ENCODE data around the gene SPDYA. TPM values are rescaled to one million over a fixed set of nuclear protein-coding genes. Genes with fewer than 3 reads are reported as not detected.

Gene SPDYA
- total RNA-seq: 1 to 10 TPM in 3 of 4 donors, under 1 TPM in 1; 0.78 to 3.1 (median 1.8) TPM

GRCh38 chr2:28810384-28811285 is at the start of gene SPDYA:
SPDYA (plus strand) TSS chr2:28810834; CDS start chr2:28816015, 5,181 bp downstream.
- Histone ChIP-seq H3K4me1 (peaks cover 0 to 14% of the 10 kb centered on the region in 2 donors), H3K27ac (no peak within 1 kb of the TSS), H3K9me3 (no peaks in the 10 kb centered on the region), H3K27me3 (no peaks in the 10 kb centered on the region), H3K4me3 (replicated peaks in 1 of 3) (peak within 1 kb of the TSS in 1 of 3 donors; percentile 28), H3K36me3 (no peaks in the 10 kb centered on the region)
- DNase-seq: peak; percentile 55 to 63
- TF ChIP-seq CTCF (IDR thresholded peaks at IDR 0.05): no peak
- TF ChIP-seq POLR2A (IDR thresholded peaks at IDR 0.05): no peak
- WGBS, 2 donors: 5 to 15% methylated on average over 16 to 27 of the region's 97 CpGs
- intact Hi-C loops (cut with DNase I): no loop called here

DNA sequence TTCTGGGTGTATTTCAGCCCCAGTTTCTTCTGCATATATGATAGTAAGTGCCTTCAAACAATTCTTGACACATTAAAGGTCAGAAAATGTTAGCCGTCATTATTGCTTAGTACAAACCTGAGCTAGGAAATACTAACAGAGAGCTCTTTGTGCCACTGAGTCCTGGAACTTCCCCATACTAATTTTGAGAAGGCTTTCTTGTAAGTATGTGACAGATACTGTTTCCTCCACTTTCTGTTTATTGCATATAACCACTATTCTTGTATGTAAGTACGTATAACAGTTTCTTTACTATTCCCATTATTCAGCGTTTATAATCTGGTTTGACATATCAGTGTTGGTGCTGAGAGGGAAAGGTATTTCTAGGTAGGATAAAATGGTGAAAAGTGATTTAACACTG is 49.2 kb upstream of the SPDYA start:
- no peak for DNase-seq
- peaks cover 19 to 34% of the 10 kb centered on the region in 2 donors for H3K4me1 ChIP-seq
- H3K36me3 ChIP-seq: no peaks in the 10 kb centered on the region
- TF ChIP-seq CTCF (IDR thresholded peaks at IDR 0.05): no peak
- no peak for TF ChIP-seq POLR2A (IDR thresholded peaks at IDR 0.05)
- H3K27me3 ChIP-seq: no peaks in the 10 kb centered on the region
- WGBS, 2 donors: 91 to 96% methylated on average over 3 of the region's 3 CpGs
- no peak overlapping the region for H3K27ac ChIP-seq
- H3K4me3 ChIP-seq (replicated peaks in 1 of 3): no peak overlapping the region
- intact Hi-C loops (cut with DNase I): no loop called here
- H3K9me3 ChIP-seq: no peaks in the 10 kb centered on the region

- no peak overlapping the region for H3K27ac ChIP-seq
- no peak for DNase-seq
- H3K4me3 ChIP-seq (replicated peaks in 1 of 3): no peak overlapping the region
- no peaks in the 10 kb centered on the region for H3K36me3 ChIP-seq
- H3K4me1 ChIP-seq: peaks cover 0 to 12% of the 10 kb centered on the region in 2 donors
- no peaks in the 10 kb centered on the region for H3K9me3 ChIP-seq
- intact Hi-C loops (cut with DNase I): no loop called here
- WGBS, 2 donors: 89 to 91% methylated on average over 8 of the region's 8 CpGs
- no peaks in the 10 kb centered on the region for H3K27me3 ChIP-seq
- TF ChIP-seq CTCF (IDR thresholded peaks at IDR 0.05) (no peak), POLR2A (IDR thresholded peaks at IDR 0.05) (no peak)
Observed at GRCh38 chr2:28764909-28765711, 45.5 kb upstream of the SPDYA start.

DNA sequence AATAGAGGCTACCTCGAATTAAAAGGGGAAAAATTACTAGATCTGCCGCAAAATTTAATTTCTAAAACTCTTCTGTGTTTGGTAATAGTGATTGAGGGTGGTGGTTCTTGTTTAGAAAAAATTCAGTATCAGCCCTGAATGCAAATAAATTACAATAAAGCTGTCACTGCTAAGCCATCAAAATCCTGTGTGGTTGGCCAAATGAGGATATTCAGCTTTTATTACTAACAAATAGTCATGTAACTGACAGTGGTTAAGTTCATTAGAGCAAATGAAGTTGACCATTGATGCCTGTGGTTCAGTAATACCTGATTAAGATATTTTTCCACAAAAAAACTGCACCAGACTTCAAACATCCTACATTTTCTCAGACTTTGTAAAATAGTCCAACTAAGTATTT is 44.6 kb upstream of the SPDYA start:
- peaks cover under 1 to 12% of the 10 kb centered on the region in 2 donors for H3K4me1 ChIP-seq
- H3K9me3 ChIP-seq: no peaks in the 10 kb centered on the region
- no peak overlapping the region for H3K27ac ChIP-seq
- WGBS, 2 donors: 94 to 96% methylated on average over 2 of the region's 2 CpGs
- no peaks in the 10 kb centered on the region for H3K36me3 ChIP-seq
- no peak for DNase-seq
- TF ChIP-seq POLR2A (IDR thresholded peaks at IDR 0.05): no peak
- H3K4me3 ChIP-seq (replicated peaks in 1 of 3): no peak overlapping the region
- intact Hi-C loops (cut with DNase I): no loop called here
- H3K27me3 ChIP-seq: no peaks in the 10 kb centered on the region

GRCh38 chr2:28767337-28767736 is 43.3 kb upstream of the SPDYA start:
- intact Hi-C loops (cut with DNase I): no loop called here
- 91 to 95% methylated on average over 3 of the region's 3 CpGs for WGBS, 2 donors
- Histone ChIP-seq H3K36me3 (no peaks in the 10 kb centered on the region), H3K4me3 (replicated peaks in 1 of 3) (no peak overlapping the region), H3K27me3 (no peaks in the 10 kb centered on the region), H3K27ac (no peak overlapping the region), H3K9me3 (no peaks in the 10 kb centered on the region), H3K4me1 (peaks cover 5 to 8% of the 10 kb centered on the region in 2 donors)
- TF ChIP-seq CTCF (IDR thresholded peaks at IDR 0.05) (no peak), POLR2A (IDR thresholded peaks at IDR 0.05) (no peak)
- no peak for DNase-seq
